HG02610 (cell line): ENCODE data around the gene NUDCD2.
"Not testable (repeated sequence)": the region's sequence is repeated elsewhere in the genome, so short reads cannot be mapped to it uniquely, and the experiment has no call there.

ENCODE experiments used
- ATAC-seq: cut with Tn5 transposase; IDR thresholded peaks from one replicate; pipeline ENCODE4 v1.9.1; 2021; ENCODE audit warnings: mild to moderate bottlenecking, moderate library complexity; ENCODE audit not compliant: unreplicated experiment

NUDCD2 gene

GRCh38 chr5:163473635-163474243, 13.8 kb upstream of the NUDCD2 start:
- ATAC-seq, result peak; percentile 78

- ATAC-seq, result no peak
These were observed 7.8 kb upstream of the NUDCD2 start for GRCh38 chr5:163467682-163468081.

GRCh38 chr5:163463063-163463435, 3.1 kb upstream of the NUDCD2 start:
- no peak for ATAC-seq

GRCh38 chr5:163460562-163461171, 765 bp upstream of the NUDCD2 start, which contains the start of gene HMMR:
Gene HMMR, plus strand, starts transcription at chr5:163460632. Its CDS starts 61 bp downstream, at chr5:163460693.
- no peak for ATAC-seq

- ATAC-seq, result peak; percentile 1
These were observed 462 bp downstream of the NUDCD2 start for GRCh38 chr5:163459462-163459818.

- ATAC-seq, result no peak
These were observed 1.0 kb downstream of the NUDCD2 start for GRCh38 chr5:163458778-163459385.

- ATAC-seq, result no peak
These were observed 3.1 kb downstream of the NUDCD2 start for GRCh38 chr5:163456840-163457239.

GRCh38 chr5:163456029-163456589, 3.8 kb downstream of the NUDCD2 start:
- no peak for ATAC-seq

- not testable (repeated sequence) for ATAC-seq
These were observed 4.5 kb downstream of the NUDCD2 start for GRCh38 chr5:163455406-163455805.

GRCh38 chr5:163453705-163454104, 6.2 kb downstream of the NUDCD2 start:
- ATAC-seq, result no peak

GRCh38 chr5:163451489-163451888, 8.4 kb downstream of the NUDCD2 start:
- no peak for ATAC-seq

- ATAC-seq, result no peak
These were observed 11.4 kb downstream of the NUDCD2 start for GRCh38 chr5:163448491-163448890.

- ATAC-seq, result no peak
These were observed 12.0 kb downstream of the NUDCD2 start for GRCh38 chr5:163447875-163448274.

GRCh38 chr5:163447191-163447590, 12.7 kb downstream of the NUDCD2 start:
- ATAC-seq, result no peak

- no peak for ATAC-seq
These were observed 14.6 kb downstream of the NUDCD2 start for GRCh38 chr5:163445345-163445744.

GRCh38 chr5:163444526-163444925, 15.4 kb downstream of the NUDCD2 start:
- ATAC-seq, result no peak

- ATAC-seq, result no peak
These were observed 18.9 kb downstream of the NUDCD2 start for GRCh38 chr5:163440954-163441353.

- peak; percentile 15 for ATAC-seq
These were observed 20.8 kb downstream of the NUDCD2 start for GRCh38 chr5:163439092-163439425.

- ATAC-seq, result peak; percentile 96
These were observed 22.4 kb downstream of the NUDCD2 start, which contains the start of gene CCNG1 for GRCh38 chr5:163437309-163438182. Gene CCNG1, plus strand, starts transcription at chr5:163437595. Its CDS starts 1,662 bp downstream, at chr5:163439257.

- no peak for ATAC-seq
These were observed 22.9 kb downstream of the NUDCD2 start for GRCh38 chr5:163437011-163437308.

GRCh38 chr5:163436515-163436914, 23.4 kb downstream of the NUDCD2 start:
- ATAC-seq, result no peak
